T follicular helper cell (primary cell): ENCODE measurements around the gene INSIG1.

Experiments used
- DNase-seq: peaks from one replicate; pipeline ENCODE4 v3.0.0-alpha.2; 2020; ENCODE audit warnings: low read depth

INSIG1 gene

GRCh38 chr7:155349601-155350331, 52.1 kb downstream of the INSIG1 start:
- DNase-seq: no peak

- DNase-seq: no peak
Observed at GRCh38 chr7:155351120-155351870, 53.6 kb downstream of the INSIG1 start.

GRCh38 chr7:155352076-155352752, 54.5 kb downstream of the INSIG1 start:
- no peak for DNase-seq

- no peak for DNase-seq
Observed at GRCh38 chr7:155352753-155353115, 55.1 kb downstream of the INSIG1 start.

- DNase-seq: no peak
Observed at GRCh38 chr7:155353256-155353897, 55.7 kb downstream of the INSIG1 start.

GRCh38 chr7:155354371-155355048, 56.8 kb downstream of the INSIG1 start:
- no peak for DNase-seq

- DNase-seq: no peak
Observed at GRCh38 chr7:155355176-155355575, 57.5 kb downstream of the INSIG1 start.

GRCh38 chr7:155355745-155356144, 58.1 kb downstream of the INSIG1 start:
- DNase-seq: no peak

- DNase-seq: no peak
Observed at GRCh38 chr7:155356323-155357105, 58.8 kb downstream of the INSIG1 start.

GRCh38 chr7:155357573-155358041, 59.9 kb downstream of the INSIG1 start:
- no peak for DNase-seq

- no peak for DNase-seq
Observed at GRCh38 chr7:155358066-155358947, 60.6 kb downstream of the INSIG1 start.

GRCh38 chr7:155358948-155359712, 61.5 kb downstream of the INSIG1 start:
- no peak for DNase-seq
